Measurements from ENCODE around the gene GLP2R. TPM values are rescaled to one million over a fixed set of nuclear protein-coding genes. Genes with fewer than 3 reads are reported as not detected.

Gene GLP2R
- total and polyA plus RNA-seq, 10 of the 15 experiments (the other 5 are each of a cell fraction or from before 2014, with no cell fraction given), result not detected

DNA sequence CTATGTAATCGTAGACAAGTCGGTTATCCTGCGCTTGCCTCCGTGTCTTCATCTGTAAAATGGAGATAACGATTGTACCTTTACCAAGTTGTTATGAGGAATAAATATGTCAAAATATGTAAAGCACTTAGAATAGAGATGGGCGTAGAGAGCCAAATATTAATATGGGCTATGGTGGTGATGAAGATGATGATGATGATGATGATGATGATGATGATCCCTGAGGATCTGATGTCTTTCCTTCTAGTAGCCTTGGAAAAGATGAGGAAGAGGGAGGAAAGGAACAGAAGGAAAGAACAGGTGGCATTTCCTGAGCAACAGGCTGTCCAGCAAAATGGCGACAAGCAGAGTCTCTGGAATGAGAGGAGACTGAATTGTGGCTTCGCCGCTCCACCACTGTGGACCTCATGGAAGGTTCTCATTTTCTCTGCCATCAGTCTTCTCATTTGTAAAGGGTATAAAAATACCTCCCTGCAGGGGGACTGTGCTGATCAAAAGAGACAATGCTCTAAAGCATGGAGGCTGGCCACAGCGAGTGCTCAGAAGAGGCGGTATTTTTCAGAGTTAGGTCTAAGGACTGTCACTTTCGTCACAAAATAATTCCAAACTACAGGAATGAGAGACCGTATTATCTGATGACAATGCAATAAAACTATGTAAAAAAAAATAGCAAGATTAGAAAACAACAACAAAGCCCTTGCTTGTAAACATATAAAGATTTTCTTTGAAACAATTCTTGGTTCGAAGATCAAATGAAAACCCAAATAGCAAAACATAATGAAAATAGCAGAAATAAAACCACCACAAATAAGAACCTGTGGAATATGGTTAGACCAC lies 96.5 kb downstream of the GLP2R start (continued):
- TF ChIP-seq, protein P1, sequence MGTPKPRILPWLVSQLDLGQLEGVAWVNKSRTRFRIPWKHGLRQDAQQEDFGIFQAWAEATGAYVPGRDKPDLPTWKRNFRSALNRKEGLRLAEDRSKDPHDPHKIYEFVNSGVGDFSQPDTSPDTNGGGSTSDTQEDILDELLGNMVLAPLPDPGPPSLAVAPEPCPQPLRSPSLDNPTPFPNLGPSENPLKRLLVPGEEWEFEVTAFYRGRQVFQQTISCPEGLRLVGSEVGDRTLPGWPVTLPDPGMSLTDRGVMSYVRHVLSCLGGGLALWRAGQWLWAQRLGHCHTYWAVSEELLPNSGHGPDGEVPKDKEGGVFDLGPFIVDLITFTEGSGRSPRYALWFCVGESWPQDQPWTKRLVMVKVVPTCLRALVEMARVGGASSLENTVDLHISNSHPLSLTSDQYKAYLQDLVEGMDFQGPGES (IDR thresholded peaks at IDR 0.05), result no peak
- TF ChIP-seq NR2C1 (IDR thresholded peaks at IDR 0.05) (no peak), CBX3 (IDR thresholded peaks at IDR 0.05; ENCODE audit: borderline replicate concordance, low read depth) (no peak), YBX1 (IDR thresholded peaks at IDR 0.05) (no peak)

DNA sequence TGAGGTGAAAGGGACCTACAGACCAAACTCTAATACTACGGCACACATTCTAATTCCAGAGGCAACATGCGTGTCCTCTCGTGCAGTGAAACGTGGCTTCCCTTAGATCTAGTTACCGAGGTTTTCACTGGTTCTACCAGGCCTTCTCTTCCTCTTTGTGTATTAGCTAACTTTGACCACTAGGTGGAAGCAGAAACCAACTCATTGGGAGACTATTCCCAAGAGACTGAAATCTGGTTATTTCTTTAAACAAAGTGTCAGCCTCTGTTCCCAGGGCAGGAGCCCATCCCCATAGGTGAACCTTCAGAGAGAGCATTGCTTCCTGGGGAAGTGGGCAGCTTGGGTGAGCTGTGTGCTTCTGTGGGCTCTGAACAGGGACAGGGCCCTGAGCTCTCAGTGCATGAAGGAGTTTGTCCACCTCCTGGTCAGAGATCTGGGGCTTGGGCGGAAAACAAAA lies 99.0 kb downstream of the GLP2R start:
- BruUV-seq (replicated peaks), result no TSS peak
- TF ChIP-seq, protein P2, sequence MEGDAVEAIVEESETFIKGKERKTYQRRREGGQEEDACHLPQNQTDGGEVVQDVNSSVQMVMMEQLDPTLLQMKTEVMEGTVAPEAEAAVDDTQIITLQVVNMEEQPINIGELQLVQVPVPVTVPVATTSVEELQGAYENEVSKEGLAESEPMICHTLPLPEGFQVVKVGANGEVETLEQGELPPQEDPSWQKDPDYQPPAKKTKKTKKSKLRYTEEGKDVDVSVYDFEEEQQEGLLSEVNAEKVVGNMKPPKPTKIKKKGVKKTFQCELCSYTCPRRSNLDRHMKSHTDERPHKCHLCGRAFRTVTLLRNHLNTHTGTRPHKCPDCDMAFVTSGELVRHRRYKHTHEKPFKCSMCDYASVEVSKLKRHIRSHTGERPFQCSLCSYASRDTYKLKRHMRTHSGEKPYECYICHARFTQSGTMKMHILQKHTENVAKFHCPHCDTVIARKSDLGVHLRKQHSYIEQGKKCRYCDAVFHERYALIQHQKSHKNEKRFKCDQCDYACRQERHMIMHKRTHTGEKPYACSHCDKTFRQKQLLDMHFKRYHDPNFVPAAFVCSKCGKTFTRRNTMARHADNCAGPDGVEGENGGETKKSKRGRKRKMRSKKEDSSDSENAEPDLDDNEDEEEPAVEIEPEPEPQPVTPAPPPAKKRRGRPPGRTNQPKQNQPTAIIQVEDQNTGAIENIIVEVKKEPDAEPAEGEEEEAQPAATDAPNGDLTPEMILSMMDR (IDR thresholded peaks at IDR 0.05 in 2 of 3, conservative IDR thresholded peaks at IDR 0.05 in 1 of 3; ENCODE audit: control insufficient read depth in 2 of 3, extremely low read depth in 1 of 3, insufficient read depth in 1 of 3, low read depth in 3 of 3, low read length in 3 of 3), result peak; percentile 78 to 90 (median 82); a peak in 4 of 6 replicates
- TF ChIP-seq, protein P3, sequence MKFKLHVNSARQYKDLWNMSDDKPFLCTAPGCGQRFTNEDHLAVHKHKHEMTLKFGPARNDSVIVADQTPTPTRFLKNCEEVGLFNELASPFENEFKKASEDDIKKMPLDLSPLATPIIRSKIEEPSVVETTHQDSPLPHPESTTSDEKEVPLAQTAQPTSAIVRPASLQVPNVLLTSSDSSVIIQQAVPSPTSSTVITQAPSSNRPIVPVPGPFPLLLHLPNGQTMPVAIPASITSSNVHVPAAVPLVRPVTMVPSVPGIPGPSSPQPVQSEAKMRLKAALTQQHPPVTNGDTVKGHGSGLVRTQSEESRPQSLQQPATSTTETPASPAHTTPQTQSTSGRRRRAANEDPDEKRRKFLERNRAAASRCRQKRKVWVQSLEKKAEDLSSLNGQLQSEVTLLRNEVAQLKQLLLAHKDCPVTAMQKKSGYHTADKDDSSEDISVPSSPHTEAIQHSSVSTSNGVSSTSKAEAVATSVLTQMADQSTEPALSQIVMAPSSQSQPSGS (IDR thresholded peaks at IDR 0.05; ENCODE audit: low read length), result no peak
- TF ChIP-seq SMC3 (IDR thresholded peaks at IDR 0.05; ENCODE audit: borderline replicate concordance, low read length) (peak; percentile 88), RB1 (IDR thresholded peaks at IDR 0.05; ENCODE audit: borderline replicate concordance) (peak; percentile 69; the same call in 1 of the 2 replicates), GABPA (IDR thresholded peaks at IDR 0.05; ENCODE audit: low read depth) (no peak), RAD21 (IDR thresholded peaks at IDR 0.05; ENCODE audit: insufficient read depth, low read depth, low read length) (peak; percentile 91)
- TF ChIP-seq, protein P4, sequence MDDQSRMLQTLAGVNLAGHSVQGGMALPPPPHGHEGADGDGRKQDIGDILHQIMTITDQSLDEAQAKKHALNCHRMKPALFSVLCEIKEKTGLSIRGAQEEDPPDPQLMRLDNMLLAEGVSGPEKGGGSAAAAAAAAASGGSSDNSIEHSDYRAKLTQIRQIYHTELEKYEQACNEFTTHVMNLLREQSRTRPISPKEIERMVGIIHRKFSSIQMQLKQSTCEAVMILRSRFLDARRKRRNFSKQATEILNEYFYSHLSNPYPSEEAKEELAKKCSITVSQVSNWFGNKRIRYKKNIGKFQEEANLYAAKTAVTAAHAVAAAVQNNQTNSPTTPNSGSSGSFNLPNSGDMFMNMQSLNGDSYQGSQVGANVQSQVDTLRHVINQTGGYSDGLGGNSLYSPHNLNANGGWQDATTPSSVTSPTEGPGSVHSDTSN (IDR thresholded peaks at IDR 0.05; ENCODE audit: insufficient replicate concordance, low read depth, low read length), result no peak
- TF ChIP-seq, protein P5, sequence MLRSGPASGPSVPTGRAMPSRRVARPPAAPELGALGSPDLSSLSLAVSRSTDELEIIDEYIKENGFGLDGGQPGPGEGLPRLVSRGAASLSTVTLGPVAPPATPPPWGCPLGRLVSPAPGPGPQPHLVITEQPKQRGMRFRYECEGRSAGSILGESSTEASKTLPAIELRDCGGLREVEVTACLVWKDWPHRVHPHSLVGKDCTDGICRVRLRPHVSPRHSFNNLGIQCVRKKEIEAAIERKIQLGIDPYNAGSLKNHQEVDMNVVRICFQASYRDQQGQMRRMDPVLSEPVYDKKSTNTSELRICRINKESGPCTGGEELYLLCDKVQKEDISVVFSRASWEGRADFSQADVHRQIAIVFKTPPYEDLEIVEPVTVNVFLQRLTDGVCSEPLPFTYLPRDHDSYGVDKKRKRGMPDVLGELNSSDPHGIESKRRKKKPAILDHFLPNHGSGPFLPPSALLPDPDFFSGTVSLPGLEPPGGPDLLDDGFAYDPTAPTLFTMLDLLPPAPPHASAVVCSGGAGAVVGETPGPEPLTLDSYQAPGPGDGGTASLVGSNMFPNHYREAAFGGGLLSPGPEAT (IDR thresholded peaks at IDR 0.05; ENCODE audit: low read depth), result no peak

More for the DNA sequence above, 99.0 kb downstream of the GLP2R start:
- no peak overlapping the region for H3K27ac ChIP-seq (ENCODE audit: control insufficient read depth, insufficient read depth)
- H3K4me1 ChIP-seq (ENCODE audit: control insufficient read depth, insufficient read depth, low read length), result no peaks in the 10 kb centered on the region
- DNase-seq (ENCODE audit: low read depth, low spot score), result peak; percentile 48
- intact Hi-C loops (cut with micrococcal nuclease; ENCODE audit: unreplicated experiment) (loop anchor here (1.0 to 10.0 kb wide), 4 partner anchors 35 to 694 kb away; no protein-coding TSS in a partner anchor), in situ Hi-C loops (cut with MboI) (loop anchor here (5.0 kb wide), 1 partner anchor 693 kb away; no protein-coding TSS in a partner anchor)
- H2AFZ ChIP-seq (ENCODE audit: control insufficient read depth, low read depth, low read length), result peak overlapping the region; percentile 16; the same call in 1 of the 2 replicates
- no peak overlapping the region for H3K9ac ChIP-seq (ENCODE audit: control insufficient read depth, insufficient read depth, low read length)
- no peak overlapping the region for H3K4me2 ChIP-seq (ENCODE audit: control insufficient read depth, insufficient read depth)
- SMC1A ChIA-PET (ENCODE audit: uncharacterized antibody, unreplicated experiment), result interaction anchor here (0.5 to 1.6 kb wide), 4 partner anchors 125 to 721 kb away, joined by 3 to 6 read pairs (median 5); no protein-coding TSS in a partner anchor
- ATAC-seq, result peak; percentile 88
- no peaks in the 10 kb centered on the region for H3K36me3 ChIP-seq (ENCODE audit: control insufficient read depth in 2 of 2, insufficient read depth in 2 of 2, low read length in 1 of 2)
- no peaks in the 10 kb centered on the region for H3K9me3 ChIP-seq (replicated peaks; ENCODE audit: control insufficient read depth, insufficient read depth, low read length)
- peak; percentile 94 for FAIRE-seq
- RAD21 ChIA-PET (ENCODE audit: unreplicated experiment), result interaction anchor here (0.6 to 2.4 kb wide), 7 partner anchors 11 to 693 kb away, joined by 3 to 18 read pairs (median 3); no protein-coding TSS in a partner anchor
- no peaks in the 10 kb centered on the region for H4K20me1 ChIP-seq (ENCODE audit: control insufficient read depth, insufficient read depth)
- POLR2A ChIA-PET, result interaction anchor here (0.6 kb wide), 1 partner anchor 956 kb away, joined by 4 read pairs; no protein-coding TSS in a partner anchor
- H3K27me3 ChIP-seq (replicated peaks in 1 of 2; ENCODE audit: control insufficient read depth in 2 of 2, insufficient read depth in 2 of 2, low read length in 1 of 2), result no peaks in the 10 kb centered on the region
- H3K79me2 ChIP-seq (ENCODE audit: control insufficient read depth, insufficient read depth, low read length), result no peaks in the 10 kb centered on the region
- 17% methylated on average over 6 of the region's 6 CpGs for WGBS (ENCODE audit: insufficient coverage, insufficient replicate concordance, low lambda C conversion rate, missing lambda C conversion rate)
- no peak overlapping the region for H3K4me3 ChIP-seq
- CTCF ChIA-PET, result interaction anchor here (0.7 to 6.2 kb wide), 16 partner anchors 10 to 696 kb away, joined by 3 to 63 read pairs (median 4); no protein-coding TSS in a partner anchor
